CD4-positive, alpha-beta T cell (primary cell): ENCODE data around the gene SLC7A4. TPM values are rescaled to one million over a fixed set of nuclear protein-coding genes. Genes with fewer than 3 reads are reported as not detected.
A peak's percentile ranks its signal among the peaks of the same experiment; 100 is the strongest.

Experiments
- ATAC-seq: fragments of 200-7000 bp; cut with Tn5 transposase; one replicate; pipeline ENCODE4 v1.10.0; 2022; ENCODE audit warnings: mild to moderate bottlenecking; ENCODE audit not compliant: poor library complexity
- CTCF ChIA-PET: fragments of 350-600 bp; sonication (Branson Sonifier 250); formaldehyde crosslinking; loops from one replicate; lab custom pipeline; 2021; ENCODE audit warnings: antibody characterized with exemption, inconsistent platforms; lab: Charles Lee
- POLR2A ChIA-PET: fragments of 350-600 bp; sonication (Branson Sonifier 250); formaldehyde crosslinking; loops from one replicate; lab custom pipeline; 2021; ENCODE audit warnings: antibody characterized with exemption, inconsistent platforms; lab: Charles Lee
- DNase-seq, 14 experiments: peaks; one replicate each; pipeline ENCODE4 v3.0.0-alpha.2; 2013 to 2020; ENCODE audit warnings: mixed read lengths in 2 of 14
- H3K27ac ChIP-seq, 2 donors: one replicate each; pipeline versions ENCODE4 v1.5.1 to v1.7.0; 2013; ENCODE audit warnings: low read length in 2 of 2, low read depth in 1 of 2, mild to moderate bottlenecking in 1 of 2
- H3K27me3 ChIP-seq, 2 experiments: 1 replicate in 1 of 2; 2 replicates in 1 of 2; pipeline versions ENCODE4 v1.6.1 to v1.7.0; 2013; ENCODE audit warnings: low read length in 2 of 2, control low read depth in 1 of 2, mild to moderate bottlenecking in 1 of 2, moderate library complexity in 1 of 2; ENCODE audit not compliant: insufficient read depth in 2 of 2, control insufficient read depth in 1 of 2
- H3K36me3 ChIP-seq: one replicate; pipeline ENCODE4 v1.6.1; 2013; ENCODE audit warnings: low read length, control low read depth; ENCODE audit not compliant: insufficient read depth
- H3K4me1 ChIP-seq: one replicate; pipeline ENCODE4 v1.6.1; 2013; ENCODE audit warnings: low read length, control low read depth; ENCODE audit not compliant: insufficient read depth
- H3K4me3 ChIP-seq: one replicate; pipeline ENCODE4 v1.5.1; 2013; ENCODE audit warnings: mild to moderate bottlenecking, low read length, moderate library complexity
- H3K9me3 ChIP-seq, 2 experiments: 1 replicate in 1 of 2; 2 replicates in 1 of 2; pipeline versions ENCODE4 v1.6.1 to v1.7.0; 2013; ENCODE audit warnings: low read length in 2 of 2, mild to moderate bottlenecking in 2 of 2, control low read depth in 1 of 2, moderate library complexity in 1 of 2; ENCODE audit not compliant: control insufficient read depth in 1 of 2, insufficient read depth in 1 of 2
- H3K27ac Mint-ChIP-seq: one replicate; pipeline ENCODE4 v1.8.0; 2020; ENCODE audit warnings: mixed read lengths
- H3K27me3 Mint-ChIP-seq: one replicate; pipeline ENCODE4 v1.8.0; 2021; ENCODE audit warnings: mixed read lengths
- H3K36me3 Mint-ChIP-seq: one replicate; pipeline ENCODE4 v1.8.0; 2021; ENCODE audit warnings: low read depth, mixed read lengths
- H3K4me1 Mint-ChIP-seq: one replicate; pipeline ENCODE4 v1.8.0; 2021; ENCODE audit warnings: low read depth, mixed read lengths
- H3K4me3 Mint-ChIP-seq: one replicate; pipeline ENCODE4 v1.8.0; 2020; ENCODE audit warnings: mild to moderate bottlenecking, mixed read lengths
- H3K9me3 Mint-ChIP-seq: one replicate; pipeline ENCODE4 v1.8.0; 2020; ENCODE audit warnings: mixed read lengths
- CTCF ChIP-seq: fragments of 200-600 bp; IDR thresholded peaks from one replicate; pipeline ENCODE4 v1.8.0; 2022; ENCODE audit warnings: antibody characterized with exemption, mild to moderate bottlenecking
- intact Hi-C, 2 experiments: fragments of 100-400 bp; cut with DNase I in 1 of 2; cut with micrococcal nuclease in 1 of 2; formaldehyde crosslinking; loops; one replicate each; pipeline versions ENCODE4 v1.15.1 to v1.9.0; 2023 to 2025; cut with DNase I, micrococcal nuclease
- total RNA-seq, 174 experiments: library from RNA in 2 of 174; stranded (reverse) in 2 of 174; gene quantifications; one replicate each; pipeline ENCODE4 v1.2.3 and lab custom pipeline; 2021 to 2026

SLC7A4 gene
- total RNA-seq, 2 experiments from 2014 or later = not detected

- Histone ChIP-seq H3K36me3 (no peaks in the 10 kb centered on the region), H3K9me3 (no peaks in the 10 kb centered on the region), H3K4me3 (no peak overlapping the region), H3K27ac (no peak overlapping the region), H3K27me3 (peaks cover 6 to 7% of the 10 kb centered on the region in 2 experiments), H3K4me1 (peaks cover 30% of the 10 kb centered on the region)
- Mint-ChIP-seq H3K4me1 (peaks cover 21% of the 10 kb centered on the region), H3K36me3 (no peaks in the 10 kb centered on the region), H3K4me3 (no peak overlapping the region), H3K9me3 (no peaks in the 10 kb centered on the region), H3K27me3 (peaks cover 27% of the 10 kb centered on the region), H3K27ac (no peak overlapping the region)
- intact Hi-C loops = no loop called here
- DNase-seq (no peak), ATAC-seq (no peak)
- CTCF ChIA-PET = no interaction called here
- TF ChIP-seq CTCF = no peak
- POLR2A ChIA-PET = no interaction called here
Observed at GRCh38 chr22:21047035-21047661, 14.8 kb upstream of the SLC7A4 start.

GRCh38 chr22:21045585-21046294, 13.4 kb upstream of the SLC7A4 start, which contains the start of gene LRRC74B:
Gene LRRC74B, plus strand, starts transcription at chr22:21045946. Its CDS starts 41 bp downstream, at chr22:21045987.
- no peak within 1 kb of the TSS for H3K27ac ChIP-seq
- H3K4me3 Mint-ChIP-seq = peak within 1 kb of the TSS; percentile 42
- no peaks in the 10 kb centered on the region for H3K36me3 ChIP-seq
- H3K4me1 ChIP-seq = peaks cover 30% of the 10 kb centered on the region
- H3K27ac Mint-ChIP-seq = peak within 1 kb of the TSS; percentile 61
- H3K9me3 ChIP-seq = no peaks in the 10 kb centered on the region
- peaks cover 21% of the 10 kb centered on the region for H3K4me1 Mint-ChIP-seq
- TF ChIP-seq CTCF = no peak
- H3K27me3 ChIP-seq = peaks cover 6 to 7% of the 10 kb centered on the region in 2 experiments
- ATAC-seq = peak; percentile 96
- H3K9me3 Mint-ChIP-seq = no peaks in the 10 kb centered on the region
- H3K4me3 ChIP-seq = peak within 1 kb of the TSS; percentile 16
- CTCF ChIA-PET = no interaction called here
- peak; percentile 52 to 82 (median 60) for DNase-seq
- intact Hi-C loops = no loop called here
- POLR2A ChIA-PET = interaction anchor here (1.4 kb wide), 1 partner anchor 44 kb away, joined by 4 read pairs; the partner anchor contains the start of gene THAP7
- H3K27me3 Mint-ChIP-seq = peaks cover 29% of the 10 kb centered on the region
- H3K36me3 Mint-ChIP-seq = no peaks in the 10 kb centered on the region

- intact Hi-C loops = loop anchor here in 1 of 2 experiments (5.0 kb wide), 1 partner anchor 53 kb away; no protein-coding TSS in a partner anchor
- H3K27ac ChIP-seq = no peak overlapping the region
- no peak for TF ChIP-seq CTCF
- H3K9me3 ChIP-seq = no peaks in the 10 kb centered on the region
- H3K36me3 ChIP-seq = no peaks in the 10 kb centered on the region
- DNase-seq = peak in 2 of 14 experiments; percentile 11 to 14
- H3K4me1 Mint-ChIP-seq = peaks cover 21% of the 10 kb centered on the region
- no peaks in the 10 kb centered on the region for H3K36me3 Mint-ChIP-seq
- H3K4me3 ChIP-seq = peak overlapping the region; percentile 16
- H3K27me3 ChIP-seq = peaks cover 6 to 7% of the 10 kb centered on the region in 2 experiments
- H3K27ac Mint-ChIP-seq = no peak overlapping the region
- H3K4me3 Mint-ChIP-seq = peak overlapping the region; percentile 42
- H3K4me1 ChIP-seq = peaks cover 30% of the 10 kb centered on the region
- POLR2A ChIA-PET = interaction anchor here (1.4 kb wide), 1 partner anchor 43 kb away, joined by 4 read pairs; the partner anchor contains the start of gene THAP7
- CTCF ChIA-PET = no interaction called here
- ATAC-seq = peak; percentile 19
- no peaks in the 10 kb centered on the region for H3K9me3 Mint-ChIP-seq
- peaks cover 32% of the 10 kb centered on the region for H3K27me3 Mint-ChIP-seq
Observed at GRCh38 chr22:21044931-21045584, 12.7 kb upstream of the SLC7A4 start.
